Measurements from ENCODE around the gene PGM2. TPM values are rescaled to one million over a fixed set of nuclear protein-coding genes. Genes with fewer than 3 reads are reported as not detected.

The PGM2 gene
- total RNA-seq, 1 donor from 2014 or later: 27.8 TPM

DNA sequence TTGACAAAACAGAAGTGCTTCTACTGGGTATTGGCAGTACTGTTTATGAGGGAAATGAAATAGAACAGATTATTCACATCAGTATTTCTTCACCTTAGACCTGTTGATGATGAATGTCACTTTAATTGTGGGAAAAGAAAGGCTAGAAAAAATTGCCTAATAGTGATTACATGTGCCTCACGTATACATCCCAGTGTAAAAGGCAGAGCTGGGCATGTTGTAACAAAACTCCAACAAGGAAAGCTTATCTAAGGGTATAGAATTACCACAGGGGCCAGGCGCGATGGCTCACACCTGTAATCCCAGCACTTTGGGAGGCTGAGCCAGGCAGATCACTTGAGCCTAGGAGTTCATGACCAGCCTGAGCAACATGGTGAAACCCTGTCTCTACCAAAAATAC, 4.2 kb downstream of the PGM2 start:
- Histone ChIP-seq H3K4me3 (ENCODE audit: low read depth, low read length) (no peak overlapping the region), H3K36me3 (ENCODE audit: control insufficient read depth, insufficient read depth, low read length) (no peaks in the 10 kb centered on the region), H3K27me3 (ENCODE audit: control insufficient read depth, insufficient read depth, low read length) (no peaks in the 10 kb centered on the region)
- TF ChIP-seq, protein P1, sequence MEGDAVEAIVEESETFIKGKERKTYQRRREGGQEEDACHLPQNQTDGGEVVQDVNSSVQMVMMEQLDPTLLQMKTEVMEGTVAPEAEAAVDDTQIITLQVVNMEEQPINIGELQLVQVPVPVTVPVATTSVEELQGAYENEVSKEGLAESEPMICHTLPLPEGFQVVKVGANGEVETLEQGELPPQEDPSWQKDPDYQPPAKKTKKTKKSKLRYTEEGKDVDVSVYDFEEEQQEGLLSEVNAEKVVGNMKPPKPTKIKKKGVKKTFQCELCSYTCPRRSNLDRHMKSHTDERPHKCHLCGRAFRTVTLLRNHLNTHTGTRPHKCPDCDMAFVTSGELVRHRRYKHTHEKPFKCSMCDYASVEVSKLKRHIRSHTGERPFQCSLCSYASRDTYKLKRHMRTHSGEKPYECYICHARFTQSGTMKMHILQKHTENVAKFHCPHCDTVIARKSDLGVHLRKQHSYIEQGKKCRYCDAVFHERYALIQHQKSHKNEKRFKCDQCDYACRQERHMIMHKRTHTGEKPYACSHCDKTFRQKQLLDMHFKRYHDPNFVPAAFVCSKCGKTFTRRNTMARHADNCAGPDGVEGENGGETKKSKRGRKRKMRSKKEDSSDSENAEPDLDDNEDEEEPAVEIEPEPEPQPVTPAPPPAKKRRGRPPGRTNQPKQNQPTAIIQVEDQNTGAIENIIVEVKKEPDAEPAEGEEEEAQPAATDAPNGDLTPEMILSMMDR (IDR thresholded peaks at IDR 0.05; ENCODE audit: insufficient read depth, low read length, poor library complexity, severe bottlenecking): no peak
- DNase-seq (ENCODE audit: low read depth): no peak

DNA sequence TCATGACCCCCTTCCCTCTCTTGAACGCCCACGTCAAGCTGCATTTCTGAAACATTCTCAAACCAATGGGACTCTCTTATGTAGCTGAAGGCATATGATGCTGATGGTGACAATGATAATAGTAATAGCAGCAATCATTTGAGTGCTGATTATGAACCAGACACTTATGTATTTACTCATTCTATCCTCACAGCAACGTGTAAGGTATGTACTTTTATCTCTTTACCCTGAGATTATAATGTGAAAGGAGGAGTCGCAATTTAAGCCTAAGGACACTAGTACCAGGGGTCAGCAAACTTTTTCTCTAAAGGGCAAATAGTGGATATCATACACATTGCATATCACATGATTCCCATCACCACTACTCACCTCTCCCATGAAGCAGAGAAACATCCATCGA, 8.5 kb downstream of the PGM2 start:
- no peak overlapping the region for H3K4me3 ChIP-seq (ENCODE audit: low read depth, low read length)
- H3K27me3 ChIP-seq (ENCODE audit: control insufficient read depth, insufficient read depth, low read length): no peaks in the 10 kb centered on the region
- H3K36me3 ChIP-seq (ENCODE audit: control insufficient read depth, insufficient read depth, low read length): no peaks in the 10 kb centered on the region
- DNase-seq (ENCODE audit: low read depth): no peak
- TF ChIP-seq, protein P1 (IDR thresholded peaks at IDR 0.05; ENCODE audit: insufficient read depth, low read length, poor library complexity, severe bottlenecking): no peak

DNA sequence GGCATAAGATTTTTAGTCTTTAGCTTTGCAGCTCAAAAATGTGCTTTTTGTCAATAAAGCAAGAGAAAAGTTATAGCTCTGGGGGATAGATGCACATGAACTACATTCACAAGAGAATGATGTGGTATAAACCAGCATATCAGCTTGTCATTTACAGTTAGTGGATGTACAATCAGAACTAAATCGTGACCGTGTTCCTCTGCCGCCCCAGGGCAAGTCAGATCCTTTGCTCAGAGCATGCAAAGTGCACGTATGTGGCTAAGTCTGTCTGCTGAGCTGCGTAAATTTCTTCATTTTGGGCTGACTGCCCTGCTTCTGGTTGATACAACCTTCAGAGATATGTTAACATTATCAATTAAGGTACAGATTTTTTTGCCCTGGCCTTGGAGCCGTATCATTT, 9.3 kb downstream of the PGM2 start:
- H3K4me3 ChIP-seq (ENCODE audit: low read depth, low read length): no peak overlapping the region
- H3K27me3 ChIP-seq (ENCODE audit: control insufficient read depth, insufficient read depth, low read length): no peaks in the 10 kb centered on the region
- TF ChIP-seq, protein P1 (IDR thresholded peaks at IDR 0.05; ENCODE audit: insufficient read depth, low read length, poor library complexity, severe bottlenecking): no peak
- no peak for DNase-seq (ENCODE audit: low read depth)
- H3K36me3 ChIP-seq (ENCODE audit: control insufficient read depth, insufficient read depth, low read length): no peaks in the 10 kb centered on the region

DNA sequence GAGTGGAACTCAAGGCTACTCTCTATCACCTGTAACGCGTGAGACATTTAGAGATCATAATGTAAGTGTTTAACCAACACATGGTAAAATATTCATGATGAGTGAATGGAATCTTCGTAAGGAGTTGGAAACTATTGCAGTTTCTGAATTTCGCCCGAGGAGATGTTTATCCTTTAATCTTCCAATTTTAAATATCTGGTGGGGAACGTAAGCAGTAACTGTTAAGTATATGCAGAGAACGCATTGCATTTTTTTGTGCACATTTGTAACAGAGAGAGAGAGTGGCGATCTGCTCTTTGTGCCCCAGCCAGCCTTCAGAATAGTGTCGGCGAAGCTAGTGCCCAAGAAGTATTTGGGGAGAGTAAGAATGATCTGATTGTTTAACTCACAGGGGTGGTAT, 9.8 kb downstream of the PGM2 start:
- TF ChIP-seq, protein P1 (IDR thresholded peaks at IDR 0.05; ENCODE audit: insufficient read depth, low read length, poor library complexity, severe bottlenecking): no peak
- Histone ChIP-seq H3K27me3 (ENCODE audit: control insufficient read depth, insufficient read depth, low read length) (no peaks in the 10 kb centered on the region), H3K36me3 (ENCODE audit: control insufficient read depth, insufficient read depth, low read length) (no peaks in the 10 kb centered on the region), H3K4me3 (ENCODE audit: low read depth, low read length) (no peak overlapping the region)
- no peak for DNase-seq (ENCODE audit: low read depth)

DNA sequence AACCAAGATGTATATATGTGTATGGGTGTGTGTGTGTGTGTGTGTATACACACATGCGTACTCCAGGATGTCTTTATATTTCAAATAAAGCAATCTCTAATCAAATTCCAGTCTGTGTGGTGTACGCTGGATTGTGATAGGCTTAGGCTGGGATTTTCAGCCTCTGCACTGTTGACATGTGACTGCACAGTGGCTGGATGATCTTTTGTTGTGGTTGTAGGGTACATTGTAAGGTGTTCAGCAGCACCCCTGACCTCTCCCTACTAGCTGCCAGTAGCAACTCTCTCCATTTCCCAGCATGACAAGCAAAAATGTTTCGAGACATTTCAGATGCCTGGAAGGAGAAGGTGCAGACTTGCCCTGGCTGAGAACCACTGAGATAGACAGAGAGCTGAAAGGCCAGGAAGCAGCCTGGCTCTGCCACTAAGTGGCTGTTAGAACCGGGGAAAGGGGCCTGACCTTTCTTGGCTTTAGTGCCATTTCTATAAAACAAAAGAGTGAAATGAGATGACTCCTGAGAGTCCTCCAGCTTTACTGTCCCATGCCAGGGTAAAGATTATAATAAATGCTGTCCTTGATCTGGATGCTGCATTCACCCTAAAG, 10.5 kb downstream of the PGM2 start:
- no peak for DNase-seq (ENCODE audit: low read depth)
- TF ChIP-seq, protein P1 (IDR thresholded peaks at IDR 0.05; ENCODE audit: insufficient read depth, low read length, poor library complexity, severe bottlenecking): no peak
- H3K27me3 ChIP-seq (ENCODE audit: control insufficient read depth, insufficient read depth, low read length): no peaks in the 10 kb centered on the region
- H3K4me3 ChIP-seq (ENCODE audit: low read depth, low read length): no peak overlapping the region
- H3K36me3 ChIP-seq (ENCODE audit: control insufficient read depth, insufficient read depth, low read length): no peaks in the 10 kb centered on the region

DNA sequence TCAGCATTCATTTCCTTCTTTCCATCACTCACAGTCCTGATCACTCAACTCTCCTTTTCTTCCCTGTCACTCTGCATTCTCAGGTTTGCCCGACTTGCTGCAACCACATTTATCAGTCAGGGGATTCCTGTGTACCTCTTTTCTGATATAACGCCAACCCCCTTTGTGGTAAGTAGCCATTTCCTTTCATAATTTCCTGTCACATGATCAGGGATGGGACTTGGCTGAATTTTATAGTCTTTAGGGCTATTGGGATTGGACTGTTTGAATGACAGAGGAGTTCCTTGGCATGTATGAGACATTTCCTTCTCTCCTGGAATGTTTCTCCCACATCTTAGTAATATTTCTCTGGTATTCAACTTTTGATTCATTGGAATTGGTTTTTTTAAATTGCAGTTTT, 11.0 kb downstream of the PGM2 start:
- no peak for DNase-seq (ENCODE audit: low read depth)
- H3K27me3 ChIP-seq (ENCODE audit: control insufficient read depth, insufficient read depth, low read length): no peaks in the 10 kb centered on the region
- TF ChIP-seq, protein P1 (IDR thresholded peaks at IDR 0.05; ENCODE audit: insufficient read depth, low read length, poor library complexity, severe bottlenecking): no peak
- no peak overlapping the region for H3K4me3 ChIP-seq (ENCODE audit: low read depth, low read length)
- no peaks in the 10 kb centered on the region for H3K36me3 ChIP-seq (ENCODE audit: control insufficient read depth, insufficient read depth, low read length)
